Pulmonary artery endothelial cell (primary cell): ENCODE data around the gene MECP2. TPM values are rescaled to one million over a fixed set of nuclear protein-coding genes. Genes with fewer than 3 reads are reported as not detected.
A peak's percentile ranks its signal among the peaks of the same experiment; 100 is the strongest.

Experiments
- DNase-seq: peaks from one replicate; pipeline ENCODE4 v3.0.0-alpha.2; 2011; ENCODE audit warnings: low read depth, low spot score
- total RNA-seq: library from RNA; depleted of rRNA; stranded (reverse); fragments of >200 nt; gene quantifications from 2 replicates; pipeline ENCODE4 v1.2.3, GENCODE V29; 2014

MECP2 gene
- total RNA-seq, 1 donor from 2014 or later, result 20.4 TPM

GRCh38 chrX:154115750-154116149, 18.2 kb upstream of the MECP2 start:
- no peak for DNase-seq

- no peak for DNase-seq
Observed at GRCh38 chrX:154115071-154115470, 17.6 kb upstream of the MECP2 start.

GRCh38 chrX:154114652-154115051, 17.1 kb upstream of the MECP2 start:
- no peak for DNase-seq

GRCh38 chrX:154113729-154114128, 16.2 kb upstream of the MECP2 start:
- DNase-seq, result no peak

- DNase-seq, result no peak
Observed at GRCh38 chrX:154098551-154098950, 1.0 kb upstream of the MECP2 start.

GRCh38 chrX:154097003-154097588, 421 bp downstream of the MECP2 start:
- no peak for DNase-seq

GRCh38 chrX:154096140-154097002, 1.1 kb downstream of the MECP2 start:
- DNase-seq, result no peak

- DNase-seq, result no peak
Observed at GRCh38 chrX:154094833-154095232, 2.7 kb downstream of the MECP2 start.

- DNase-seq, result no peak
Observed at GRCh38 chrX:154093965-154094364, 3.6 kb downstream of the MECP2 start.

GRCh38 chrX:154092371-154092770, 5.1 kb downstream of the MECP2 start:
- no peak for DNase-seq

- no peak for DNase-seq
Observed at GRCh38 chrX:154091678-154092077, 5.8 kb downstream of the MECP2 start.

- DNase-seq, result no peak
Observed at GRCh38 chrX:154090731-154091130, 6.8 kb downstream of the MECP2 start.

GRCh38 chrX:154084449-154085300, 12.8 kb downstream of the MECP2 start:
- DNase-seq, result no peak

GRCh38 chrX:154083126-154083517, 14.4 kb downstream of the MECP2 start:
- DNase-seq, result peak; percentile 49

GRCh38 chrX:154082396-154083125, 15.0 kb downstream of the MECP2 start:
- no peak for DNase-seq

GRCh38 chrX:154077101-154077500, 20.4 kb downstream of the MECP2 start:
- DNase-seq, result no peak

- DNase-seq, result no peak
Observed at GRCh38 chrX:154074199-154074598, 23.3 kb downstream of the MECP2 start.

GRCh38 chrX:154072192-154072591, 25.3 kb downstream of the MECP2 start:
- DNase-seq, result no peak

GRCh38 chrX:154068560-154068959, 29.0 kb downstream of the MECP2 start:
- DNase-seq, result no peak

GRCh38 chrX:154064637-154065435, 32.7 kb downstream of the MECP2 start:
- DNase-seq, result no peak

- no peak for DNase-seq
Observed at GRCh38 chrX:154063234-154063633, 34.3 kb downstream of the MECP2 start.
